SU-DHL-6 (cell line): ENCODE data around the gene TMIGD2.

Experiments used
- CTCF ChIP-seq: fragments of 200-600 bp; sonication (generic); IDR thresholded peaks from one replicate; pipeline ENCODE4 v1.5.1; 2017; ENCODE audit warnings: antibody characterized with exemption, mild to moderate bottlenecking, low read length, moderate library complexity; ENCODE audit not compliant: insufficient read depth, poor library complexity, severe bottlenecking
- EZH2phosphoT487 ChIP-seq: fragments of 200-600 bp; sonication (generic), shearing (Covaris generic); conservative IDR thresholded peaks from 2 replicates; pipeline ENCODE4 v1.6.1; 2018; ENCODE audit warnings: mild to moderate bottlenecking, antibody characterized with exemption, low read length, moderate library complexity, mixed read lengths

- TF ChIP-seq CTCF (no peak), EZH2phosphoT487 (no peak)
Measured at GRCh38 chr19:4318460-4318859, 16.3 kb upstream of the TMIGD2 start.
